Testis (tissue), 2 donors: ENCODE measurements around the gene SLC22A23.

ENCODE experiments used
- POLR2A ChIP-seq: fragments of 450-650 bp; IDR thresholded peaks from one replicate; pipeline ENCODE4 v1.6.1; 2017; ENCODE audit warnings: antibody characterized with exemption, mild to moderate bottlenecking, moderate library complexity
- TF ChIP-seq, protein P1 (sequence below), 3 experiments: fragments of 450-650 bp in 2 of 3; fragments of 200-600 bp in 1 of 3; sonication (generic) in 1 of 3; IDR thresholded peaks; one replicate each; pipeline ENCODE4 v1.5.1; 2016 to 2019; ENCODE audit warnings: antibody characterized with exemption in 3 of 3, mild to moderate bottlenecking in 2 of 3, moderate library complexity in 1 of 3

DNA sequence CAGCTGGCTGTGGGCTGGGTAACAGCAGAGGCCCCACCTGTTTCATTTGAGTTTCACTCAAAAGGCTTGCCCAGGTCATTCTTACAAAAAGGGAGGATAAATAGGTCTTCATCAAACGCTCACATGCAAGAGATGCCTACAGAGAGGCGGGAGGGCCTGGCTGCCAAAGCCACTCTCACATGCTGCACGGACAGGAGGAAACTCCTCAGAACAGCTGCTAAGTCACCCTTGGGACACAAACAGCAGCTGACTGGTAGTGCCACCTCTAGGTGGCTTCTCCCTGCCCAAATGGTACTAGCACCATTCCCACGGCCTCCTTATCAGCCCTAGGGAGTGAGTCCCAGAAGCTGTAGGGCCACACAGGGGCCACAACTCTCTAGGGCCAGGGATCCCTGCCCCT lies 23.8 kb downstream of the SLC22A23 start:
- TF ChIP-seq, protein P1, sequence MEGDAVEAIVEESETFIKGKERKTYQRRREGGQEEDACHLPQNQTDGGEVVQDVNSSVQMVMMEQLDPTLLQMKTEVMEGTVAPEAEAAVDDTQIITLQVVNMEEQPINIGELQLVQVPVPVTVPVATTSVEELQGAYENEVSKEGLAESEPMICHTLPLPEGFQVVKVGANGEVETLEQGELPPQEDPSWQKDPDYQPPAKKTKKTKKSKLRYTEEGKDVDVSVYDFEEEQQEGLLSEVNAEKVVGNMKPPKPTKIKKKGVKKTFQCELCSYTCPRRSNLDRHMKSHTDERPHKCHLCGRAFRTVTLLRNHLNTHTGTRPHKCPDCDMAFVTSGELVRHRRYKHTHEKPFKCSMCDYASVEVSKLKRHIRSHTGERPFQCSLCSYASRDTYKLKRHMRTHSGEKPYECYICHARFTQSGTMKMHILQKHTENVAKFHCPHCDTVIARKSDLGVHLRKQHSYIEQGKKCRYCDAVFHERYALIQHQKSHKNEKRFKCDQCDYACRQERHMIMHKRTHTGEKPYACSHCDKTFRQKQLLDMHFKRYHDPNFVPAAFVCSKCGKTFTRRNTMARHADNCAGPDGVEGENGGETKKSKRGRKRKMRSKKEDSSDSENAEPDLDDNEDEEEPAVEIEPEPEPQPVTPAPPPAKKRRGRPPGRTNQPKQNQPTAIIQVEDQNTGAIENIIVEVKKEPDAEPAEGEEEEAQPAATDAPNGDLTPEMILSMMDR (IDR thresholded peaks at IDR 0.05) = no peak
- TF ChIP-seq POLR2A = no peak
